Transverse colon (tissue), 3 donors: ENCODE data around the gene IMPG2.

ENCODE experiments used
- EP300 ChIP-seq: sonication (generic); formaldehyde crosslinking; IDR thresholded peaks from one replicate; pipeline ENCODE4 v1.6.1; 2017; ENCODE audit warnings: antibody characterized with exemption, low read depth
- POLR2A ChIP-seq: fragments of 450-650 bp; IDR thresholded peaks from one replicate; pipeline ENCODE4 v1.6.1; 2016; ENCODE audit warnings: antibody characterized with exemption, mild to moderate bottlenecking, moderate library complexity
- TF ChIP-seq, protein P1 (sequence below), 5 experiments: fragments of 200-600 bp in 3 of 5; fragments of 450-650 bp in 2 of 5; sonication (generic) in 3 of 5; IDR thresholded peaks; 1 replicate in 2 of 5; 2 replicates in 3 of 5; pipeline ENCODE4 v1.5.1; 2016 to 2017; ENCODE audit warnings: antibody characterized with exemption in 5 of 5, inconsistent platforms in 3 of 5, mild to moderate bottlenecking in 2 of 5, moderate library complexity in 1 of 5

DNA sequence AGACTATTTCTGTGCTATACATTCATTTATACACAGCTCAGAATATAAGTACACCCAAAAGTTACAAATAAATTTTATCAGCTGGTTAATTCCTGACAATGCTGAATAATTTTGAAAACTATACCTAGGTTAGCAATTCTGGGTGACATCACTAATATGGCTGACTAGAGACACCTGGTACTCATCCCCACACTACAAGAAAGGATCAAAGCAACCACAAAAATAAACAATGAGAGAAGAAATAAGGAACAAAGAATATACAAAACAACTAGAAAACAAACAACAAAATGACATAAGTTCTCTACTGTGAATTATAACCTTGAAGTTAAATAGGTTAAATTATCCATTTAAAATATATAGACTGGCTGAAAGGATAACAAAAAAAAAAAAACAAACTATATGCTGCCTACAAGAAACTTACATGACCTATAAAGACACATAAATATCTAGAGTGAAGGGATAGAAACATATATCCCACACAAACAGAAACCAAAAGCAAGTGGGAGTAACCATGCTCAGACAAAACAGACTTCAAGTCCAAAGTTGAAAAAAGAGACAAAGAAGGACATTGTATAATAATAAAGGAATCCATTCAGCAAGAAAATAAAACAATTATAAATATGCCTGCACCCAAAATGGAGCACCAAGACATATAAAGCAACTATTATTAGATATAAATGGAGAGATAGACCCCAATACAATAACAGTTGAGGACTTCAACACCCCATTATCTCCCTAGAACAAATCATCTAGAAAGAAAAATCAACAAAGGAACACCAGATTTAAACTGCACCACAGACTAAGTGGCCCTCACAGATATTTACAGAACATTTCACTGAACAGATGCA, 57.8 kb downstream of the IMPG2 start:
- TF ChIP-seq, protein P1, sequence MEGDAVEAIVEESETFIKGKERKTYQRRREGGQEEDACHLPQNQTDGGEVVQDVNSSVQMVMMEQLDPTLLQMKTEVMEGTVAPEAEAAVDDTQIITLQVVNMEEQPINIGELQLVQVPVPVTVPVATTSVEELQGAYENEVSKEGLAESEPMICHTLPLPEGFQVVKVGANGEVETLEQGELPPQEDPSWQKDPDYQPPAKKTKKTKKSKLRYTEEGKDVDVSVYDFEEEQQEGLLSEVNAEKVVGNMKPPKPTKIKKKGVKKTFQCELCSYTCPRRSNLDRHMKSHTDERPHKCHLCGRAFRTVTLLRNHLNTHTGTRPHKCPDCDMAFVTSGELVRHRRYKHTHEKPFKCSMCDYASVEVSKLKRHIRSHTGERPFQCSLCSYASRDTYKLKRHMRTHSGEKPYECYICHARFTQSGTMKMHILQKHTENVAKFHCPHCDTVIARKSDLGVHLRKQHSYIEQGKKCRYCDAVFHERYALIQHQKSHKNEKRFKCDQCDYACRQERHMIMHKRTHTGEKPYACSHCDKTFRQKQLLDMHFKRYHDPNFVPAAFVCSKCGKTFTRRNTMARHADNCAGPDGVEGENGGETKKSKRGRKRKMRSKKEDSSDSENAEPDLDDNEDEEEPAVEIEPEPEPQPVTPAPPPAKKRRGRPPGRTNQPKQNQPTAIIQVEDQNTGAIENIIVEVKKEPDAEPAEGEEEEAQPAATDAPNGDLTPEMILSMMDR (IDR thresholded peaks at IDR 0.05), result no peak
- TF ChIP-seq EP300 (no peak), POLR2A (no peak)
